Sigmoid colon (tissue), 7 donors: ENCODE measurements around the gene NAE1. TPM values are rescaled to one million over a fixed set of nuclear protein-coding genes. Genes with fewer than 3 reads are reported as not detected.

Experiments used
- DNase-seq: peaks from one replicate; pipeline ENCODE4 v3.0.0-alpha.2; 2019
- H3K27ac ChIP-seq, 4 donors: fragments of 200-600 bp; sonication (generic); one replicate each; pipeline ENCODE4 v1.5.1; 2016 to 2019; ENCODE audit warnings: mild to moderate bottlenecking in 1 of 4
- H3K27me3 ChIP-seq, 3 donors: fragments of 200-600 bp; sonication (generic); one replicate each; pipeline ENCODE4 v1.5.1; 2019; ENCODE audit warnings: mild to moderate bottlenecking in 1 of 3
- H3K36me3 ChIP-seq, 4 donors: fragments of 200-600 bp; sonication (generic); one replicate each; pipeline ENCODE4 v1.5.1; 2016 to 2019
- H3K4me1 ChIP-seq, 4 donors: fragments of 200-600 bp; sonication (generic); one replicate each; pipeline ENCODE4 v1.5.1; 2017 to 2019
- H3K4me3 ChIP-seq, 4 donors: fragments of 200-600 bp; sonication (generic); one replicate each; pipeline ENCODE4 v1.5.1; 2017 to 2019; ENCODE audit warnings: mild to moderate bottlenecking in 2 of 4, moderate library complexity in 1 of 4
- H3K9me3 ChIP-seq, 4 donors: fragments of 200-600 bp in 3 of 4; sonication (generic) in 3 of 4; one replicate each; pipeline versions ENCODE4 v1.5.1 to v1.6.1; 2013 to 2019
- CTCF ChIP-seq, 4 experiments: fragments of 450-650 bp in 3 of 4; fragments of 200-600 bp in 1 of 4; IDR thresholded peaks; one replicate each; pipeline ENCODE4 v1.5.1; 2016 to 2019; ENCODE audit warnings: antibody characterized with exemption in 4 of 4, mild to moderate bottlenecking in 3 of 4, moderate library complexity in 2 of 4
- EP300 ChIP-seq, 4 donors: sonication (generic); formaldehyde crosslinking; IDR thresholded peaks; one replicate each; pipeline ENCODE4 v1.6.1; 2017; ENCODE audit warnings: antibody characterized with exemption in 4 of 4
- POLR2A ChIP-seq, 2 donors: fragments of 450-650 bp; IDR thresholded peaks; one replicate each; pipeline ENCODE4 v1.6.1; 2016; ENCODE audit warnings: antibody characterized with exemption in 2 of 2, mild to moderate bottlenecking in 2 of 2, moderate library complexity in 2 of 2
- POLR2AphosphoS5 ChIP-seq, 4 donors: sonication (generic); formaldehyde crosslinking; IDR thresholded peaks; one replicate each; pipeline ENCODE4 v1.6.1; 2017; ENCODE audit warnings: antibody characterized with exemption in 4 of 4
- WGBS, 2 donors: extraction: QIAGEN DNeasy Blood & Tissue Kit; methylation state at CpG; one replicate each; pipeline ENCODE4 v1.1.7; 2013; 5-methylcytosine and 5-hydroxymethylcytosine counted together
- intact Hi-C: fragments of 100-400 bp; cut with DNase I; formaldehyde crosslinking; loops from one replicate; pipeline ENCODE4 v1.15.1; 2023
- polyA plus RNA-seq, 3 donors: library from polyadenylated mRNA; stranded (reverse); fragments of 200-250 nt; gene quantifications; one replicate each; pipeline ENCODE4 v1.2.3, GENCODE V29; 2013
- total RNA-seq, 4 donors: library from RNA; depleted of rRNA; stranded (reverse); fragments of >200 nt; gene quantifications; one replicate each; pipeline ENCODE4 v1.1.0, GENCODE V29; 2016
- donor health status: healthy with polysubstance abuse.
- donor health status: Bipolar disorder and iron deficiency.
- donor health status: healthy.

NAE1 gene
- total and polyA plus RNA-seq, 7 donors, result 34.6 to 58.3 (median 42.4) TPM

- peaks cover 0 to 16% (median 15%) of the 10 kb centered on the region in 4 donors for H3K4me1 ChIP-seq
- H3K36me3 ChIP-seq, result no peaks in the 10 kb centered on the region
- H3K27ac ChIP-seq, result no peak within 1 kb of the TSS
- peaks cover 20 to 38% (median 23%) of the 10 kb centered on the region in 3 donors for H3K27me3 ChIP-seq
- TF ChIP-seq POLR2A (IDR thresholded peaks at IDR 0.05), result no peak
- no peak for TF ChIP-seq EP300 (IDR thresholded peaks at IDR 0.05)
- no peak for TF ChIP-seq CTCF (IDR thresholded peaks at IDR 0.05)
- no peak for TF ChIP-seq POLR2AphosphoS5 (IDR thresholded peaks at IDR 0.05)
- WGBS, 2 donors, result 1 to 2% methylated on average over 79 of the region's 79 CpGs
- DNase-seq, result no peak
- peak within 1 kb of the TSS in 3 of 4 donors; percentile 33 to 54 (median 43) for H3K4me3 ChIP-seq
- no peaks in the 10 kb centered on the region for H3K9me3 ChIP-seq
- intact Hi-C loops, result no loop called here
Measured at GRCh38 chr16:66844342-66845079, 13.7 kb upstream of the NAE1 start, which contains the start of gene CA7. Gene CA7 (plus strand): TSS chr16:66844414. CDS start chr16:66844488, 74 bp downstream.

GRCh38 chr16:66844009-66844341 lies 13.2 kb upstream of the NAE1 start:
- peaks cover 0 to 16% (median 15%) of the 10 kb centered on the region in 4 donors for H3K4me1 ChIP-seq
- no peaks in the 10 kb centered on the region for H3K9me3 ChIP-seq
- no peaks in the 10 kb centered on the region for H3K36me3 ChIP-seq
- no peak for TF ChIP-seq POLR2AphosphoS5 (IDR thresholded peaks at IDR 0.05)
- no peak for TF ChIP-seq EP300 (IDR thresholded peaks at IDR 0.05)
- no peak for TF ChIP-seq CTCF (IDR thresholded peaks at IDR 0.05)
- TF ChIP-seq POLR2A (IDR thresholded peaks at IDR 0.05), result no peak
- H3K27ac ChIP-seq, result no peak overlapping the region
- no peak for DNase-seq
- 8 to 18% methylated on average over 14 of the region's 14 CpGs for WGBS, 2 donors
- peak overlapping the region in 3 of 4 donors; percentile 33 to 54 (median 43) for H3K4me3 ChIP-seq
- H3K27me3 ChIP-seq, result peaks cover 20 to 38% (median 23%) of the 10 kb centered on the region in 3 donors
- intact Hi-C loops, result no loop called here

- intact Hi-C loops, result no loop called here
- H3K9me3 ChIP-seq, result peaks cover 0 to 2% (median 0%) of the 10 kb centered on the region in 4 donors
- peaks cover 0 to 16% (median 15%) of the 10 kb centered on the region in 4 donors for H3K4me1 ChIP-seq
- no peak overlapping the region for H3K4me3 ChIP-seq
- 96 to 97% methylated on average over 2 of the region's 2 CpGs for WGBS, 2 donors
- TF ChIP-seq EP300 (IDR thresholded peaks at IDR 0.05), result no peak
- no peak for TF ChIP-seq POLR2A (IDR thresholded peaks at IDR 0.05)
- TF ChIP-seq CTCF (IDR thresholded peaks at IDR 0.05), result no peak
- no peak for TF ChIP-seq POLR2AphosphoS5 (IDR thresholded peaks at IDR 0.05)
- H3K27me3 ChIP-seq, result peaks cover 20 to 38% (median 23%) of the 10 kb centered on the region in 3 donors
- H3K36me3 ChIP-seq, result no peaks in the 10 kb centered on the region
- no peak overlapping the region for H3K27ac ChIP-seq
- DNase-seq, result no peak
Measured at GRCh38 chr16:66843191-66843590, 12.4 kb upstream of the NAE1 start.

- TF ChIP-seq POLR2A (IDR thresholded peaks at IDR 0.05), result no peak
- Histone ChIP-seq H3K4me3 (no peak overlapping the region), H3K4me1 (peaks cover 0 to 16% (median 15%) of the 10 kb centered on the region in 4 donors), H3K9me3 (peaks cover 0 to 2% (median 0%) of the 10 kb centered on the region in 4 donors), H3K27ac (no peak overlapping the region), H3K27me3 (peaks cover 20 to 38% (median 23%) of the 10 kb centered on the region in 3 donors), H3K36me3 (no peaks in the 10 kb centered on the region)
- WGBS, 2 donors, result 61 to 81% methylated on average over 7 of the region's 7 CpGs
- intact Hi-C loops, result no loop called here
- no peak for DNase-seq
Measured at GRCh38 chr16:66842765-66843164, 12.0 kb upstream of the NAE1 start.

GRCh38 chr16:66841366-66841765 lies 10.6 kb upstream of the NAE1 start:
- Histone ChIP-seq H3K27ac (no peak overlapping the region), H3K4me3 (no peak overlapping the region), H3K4me1 (peaks cover 0 to 16% (median 15%) of the 10 kb centered on the region in 4 donors), H3K9me3 (peaks cover 0 to 2% (median 0%) of the 10 kb centered on the region in 4 donors), H3K27me3 (peaks cover 20 to 31% (median 23%) of the 10 kb centered on the region in 3 donors), H3K36me3 (no peaks in the 10 kb centered on the region)
- DNase-seq, result no peak
- intact Hi-C loops, result no loop called here
- WGBS, 2 donors, result 49 to 79% methylated on average over 4 of the region's 4 CpGs
- no peak for TF ChIP-seq POLR2AphosphoS5 (IDR thresholded peaks at IDR 0.05)
- no peak for TF ChIP-seq EP300 (IDR thresholded peaks at IDR 0.05)
- no peak for TF ChIP-seq POLR2A (IDR thresholded peaks at IDR 0.05)
